Fibroblast of mammary gland (primary cell): ENCODE measurements around the gene WFDC11.
"Not testable (repeated sequence)": the region's sequence is repeated elsewhere in the genome, so short reads cannot be mapped to it uniquely, and the experiment has no call there.

Experiments used
- DNase-seq: peaks from one replicate; pipeline ENCODE4 v3.0.0-alpha.2; 2010; ENCODE audit warnings: low read depth
- H3K4me3 ChIP-seq: 2 replicates; pipeline ENCODE4 v1.5.1; 2011; ENCODE audit warnings: low read depth, mild to moderate bottlenecking, low read length, moderate library complexity; ENCODE audit not compliant: control insufficient read depth
- CTCF ChIP-seq: conservative IDR thresholded peaks from 2 replicates; pipeline ENCODE4 v1.5.1; 2011; ENCODE audit warnings: low read depth, low read length, inconsistent platforms; ENCODE audit not compliant: control insufficient read depth, insufficient read depth

WFDC11 gene

GRCh38 chr20:45670139-45670538 lies at the start of gene WFDC11:
Gene WFDC11 (minus strand): TSS chr20:45670239. CDS start chr20:45650600, 19,639 bp downstream.
- H3K4me3 ChIP-seq = no peak within 1 kb of the TSS
- no peak for DNase-seq
- TF ChIP-seq CTCF = no peak

GRCh38 chr20:45716141-45716688 lies 46.2 kb upstream of the WFDC11 start:
- not testable (repeated sequence) for DNase-seq, H3K4me3 ChIP-seq

- DNase-seq = peak; percentile 16
- TF ChIP-seq CTCF = no peak
Measured at GRCh38 chr20:45704969-45705637, 35.1 kb upstream of the WFDC11 start, which contains the start of gene WFDC10B. Gene WFDC10B (minus strand): TSS chr20:45705019. CDS start chr20:45685992, 19,027 bp downstream.

GRCh38 chr20:45701873-45702272 lies 31.8 kb upstream of the WFDC11 start, which contains the start of gene WFDC13:
Gene WFDC13 (plus strand): TSS chr20:45702038. CDS start chr20:45702124, 86 bp downstream.
- no peak within 1 kb of the TSS for H3K4me3 ChIP-seq
- no peak for DNase-seq
- TF ChIP-seq CTCF = no peak

More at GRCh38 chr20:45704969-45705637, 35.1 kb upstream of the WFDC11 start, which contains the start of gene WFDC10B:
- H3K4me3 ChIP-seq = no peak within 1 kb of the TSS

DNA sequence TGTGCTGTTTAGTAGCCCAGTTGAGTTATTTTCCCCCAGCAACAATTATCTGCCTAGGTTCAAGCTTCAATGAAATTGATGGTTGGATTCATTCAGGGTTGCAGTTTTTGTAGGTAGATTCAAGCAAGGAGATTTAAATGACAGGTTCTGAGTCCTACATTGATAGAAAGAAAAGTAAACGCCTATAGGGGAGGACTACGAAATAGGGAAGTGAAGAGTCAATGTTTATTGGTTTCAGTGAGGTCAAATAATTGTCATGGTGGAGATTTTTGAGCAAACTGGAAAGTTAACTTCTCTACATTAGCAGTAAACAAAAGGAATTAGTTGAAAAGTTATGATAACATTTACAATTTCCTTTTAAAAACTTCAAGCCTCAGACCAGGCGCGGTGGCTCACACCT lies 31.1 kb upstream of the WFDC11 start:
- no peak for TF ChIP-seq CTCF
- DNase-seq = no peak
- no peak overlapping the region for H3K4me3 ChIP-seq

DNA sequence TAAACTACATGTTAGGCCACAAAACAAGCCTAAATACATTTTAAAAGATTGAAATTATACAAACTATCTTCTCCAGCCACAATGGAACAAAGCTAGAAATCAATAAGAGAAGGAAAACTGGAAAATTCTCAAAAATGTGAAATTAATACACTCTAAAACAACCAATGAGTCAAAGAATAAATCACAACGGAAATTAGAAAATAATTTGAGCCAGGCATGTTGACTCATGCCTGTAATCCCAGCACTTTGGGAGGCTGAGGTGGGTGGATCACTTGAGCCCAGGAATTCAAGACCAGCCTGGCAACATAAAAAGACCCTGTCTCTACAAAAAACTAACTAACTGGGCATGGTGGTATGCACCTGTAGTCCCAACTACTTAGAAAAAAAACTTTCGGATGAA lies 25.5 kb upstream of the WFDC11 start:
- no peak for TF ChIP-seq CTCF
- no peak overlapping the region for H3K4me3 ChIP-seq
- peak; percentile 23 for DNase-seq

GRCh38 chr20:45693346-45693745 lies 23.3 kb upstream of the WFDC11 start:
- H3K4me3 ChIP-seq, DNase-seq: not testable (repeated sequence)

GRCh38 chr20:45685896-45686295 lies 15.9 kb upstream of the WFDC11 start:
- peak; percentile 19 for DNase-seq

More at GRCh38 chr20:45685896-45686295, 15.9 kb upstream of the WFDC11 start:
- TF ChIP-seq CTCF = peak; percentile 24
- H3K4me3 ChIP-seq = no peak overlapping the region
